Central memory CD4-positive, alpha-beta T cell (primary cell): ENCODE measurements around the gene XAB2.

Experiments used
- DNase-seq: peaks from one replicate; pipeline ENCODE4 v3.0.0; 2022
- total RNA-seq, 3 experiments: gene quantifications; one replicate each; lab custom pipeline; 2026; lab: John Stamatoyannopoulos, UW

The XAB2 gene
- 63.9 to 103 (median 75.1) reads per million in 3 experiments for total RNA-seq

- DNase-seq: peak; percentile 96
Measured at GRCh38 chr19:7629347-7630054, at the start of gene XAB2, which contains the start of gene PET100. Gene XAB2, minus strand, starts transcription at chr19:7629545. Its CDS starts 18 bp downstream, at chr19:7629527. Gene PET100, plus strand, starts transcription at chr19:7629793. Its CDS starts 41 bp downstream, at chr19:7629834.

- no peak for DNase-seq
Measured at GRCh38 chr19:7677669-7678311, 48.4 kb upstream of the XAB2 start.

GRCh38 chr19:7676854-7677253 is 47.5 kb upstream of the XAB2 start, which contains the start of gene MCEMP1:
Gene MCEMP1, plus strand, starts transcription at chr19:7677090. Its CDS starts 31 bp downstream, at chr19:7677121.
- no peak for DNase-seq

- DNase-seq: no peak
Measured at GRCh38 chr19:7676376-7676775, 47.0 kb upstream of the XAB2 start.

- DNase-seq: no peak
Measured at GRCh38 chr19:7674010-7675005, 45.0 kb upstream of the XAB2 start.

GRCh38 chr19:7672522-7672921 is 43.2 kb upstream of the XAB2 start:
- DNase-seq: no peak

GRCh38 chr19:7670790-7671189 is 41.4 kb upstream of the XAB2 start:
- no peak for DNase-seq

GRCh38 chr19:7670150-7670783 is 40.9 kb upstream of the XAB2 start:
- no peak for DNase-seq

GRCh38 chr19:7669641-7670040 is 40.3 kb upstream of the XAB2 start:
- no peak for DNase-seq

GRCh38 chr19:7668842-7669241 is 39.5 kb upstream of the XAB2 start, which contains the start of gene RETN:
Gene RETN, plus strand, starts transcription at chr19:7669049. Its CDS starts 278 bp downstream, at chr19:7669327.
- no peak for DNase-seq

GRCh38 chr19:7665076-7665475 is 35.7 kb upstream of the XAB2 start:
- DNase-seq: no peak

- no peak for DNase-seq
Measured at GRCh38 chr19:7663706-7664105, 34.4 kb upstream of the XAB2 start.

GRCh38 chr19:7662657-7663056 is 33.3 kb upstream of the XAB2 start:
- no peak for DNase-seq

- no peak for DNase-seq
Measured at GRCh38 chr19:7661744-7662538, 32.6 kb upstream of the XAB2 start.

- peak; percentile 62 for DNase-seq
Measured at GRCh38 chr19:7658219-7658686, 28.9 kb upstream of the XAB2 start.

- DNase-seq: no peak
Measured at GRCh38 chr19:7657131-7657751, 27.9 kb upstream of the XAB2 start.

GRCh38 chr19:7655581-7655980 is 26.2 kb upstream of the XAB2 start:
- no peak for DNase-seq

GRCh38 chr19:7654401-7654800 is 25.1 kb upstream of the XAB2 start:
- DNase-seq: no peak

- DNase-seq: peak; percentile 88
Measured at GRCh38 chr19:7652061-7652641, 22.8 kb upstream of the XAB2 start.

GRCh38 chr19:7650148-7650547 is 20.8 kb upstream of the XAB2 start:
- no peak for DNase-seq
